Measurements from ENCODE around the gene AMPH.

DNA sequence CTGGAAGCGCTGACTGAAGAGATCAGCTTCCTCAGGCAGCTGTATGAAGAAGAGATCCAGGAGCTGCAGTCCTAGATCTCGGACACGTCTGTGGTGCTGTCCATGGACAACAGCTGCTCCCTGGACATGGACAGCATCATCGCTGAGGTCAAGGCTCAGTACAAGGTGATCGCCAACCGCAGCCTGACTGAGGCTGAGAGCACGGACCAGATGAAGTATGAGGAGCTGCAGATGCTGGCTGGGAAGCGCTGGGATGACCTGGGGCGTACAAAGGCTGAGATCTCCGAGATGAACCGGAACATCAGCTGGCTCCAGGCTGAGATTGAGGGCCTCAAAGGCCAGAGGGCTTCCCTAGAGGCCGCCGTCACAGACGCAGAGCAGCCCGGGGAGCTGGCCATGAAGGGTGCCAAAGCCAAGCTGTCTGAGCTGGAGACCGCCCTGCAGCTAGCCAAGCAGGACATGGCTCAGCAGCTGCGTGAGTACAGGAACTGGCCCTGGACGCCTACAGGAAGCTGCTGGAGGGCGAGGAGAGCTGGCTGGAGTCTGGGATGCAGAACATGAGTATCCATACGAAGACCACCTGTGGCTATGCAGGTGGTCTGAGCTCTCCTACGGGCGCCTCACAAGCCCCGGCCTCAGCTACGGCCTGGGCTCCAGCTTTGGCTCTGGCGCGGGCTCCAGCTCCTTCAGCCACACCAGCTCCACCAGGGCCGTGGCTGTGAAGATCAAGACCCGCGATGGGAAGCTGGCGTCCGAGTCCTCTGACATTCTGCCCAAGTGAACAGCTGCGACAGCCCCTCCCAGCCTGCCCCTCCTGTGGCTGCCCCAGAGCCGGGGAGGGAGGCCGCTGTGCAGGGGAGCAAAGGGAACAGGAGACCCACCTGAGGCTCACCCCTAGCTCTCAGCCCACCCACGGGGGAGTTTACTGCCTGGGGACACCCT, 24.9 kb upstream of the AMPH start:
- TF ChIP-seq, protein P1, sequence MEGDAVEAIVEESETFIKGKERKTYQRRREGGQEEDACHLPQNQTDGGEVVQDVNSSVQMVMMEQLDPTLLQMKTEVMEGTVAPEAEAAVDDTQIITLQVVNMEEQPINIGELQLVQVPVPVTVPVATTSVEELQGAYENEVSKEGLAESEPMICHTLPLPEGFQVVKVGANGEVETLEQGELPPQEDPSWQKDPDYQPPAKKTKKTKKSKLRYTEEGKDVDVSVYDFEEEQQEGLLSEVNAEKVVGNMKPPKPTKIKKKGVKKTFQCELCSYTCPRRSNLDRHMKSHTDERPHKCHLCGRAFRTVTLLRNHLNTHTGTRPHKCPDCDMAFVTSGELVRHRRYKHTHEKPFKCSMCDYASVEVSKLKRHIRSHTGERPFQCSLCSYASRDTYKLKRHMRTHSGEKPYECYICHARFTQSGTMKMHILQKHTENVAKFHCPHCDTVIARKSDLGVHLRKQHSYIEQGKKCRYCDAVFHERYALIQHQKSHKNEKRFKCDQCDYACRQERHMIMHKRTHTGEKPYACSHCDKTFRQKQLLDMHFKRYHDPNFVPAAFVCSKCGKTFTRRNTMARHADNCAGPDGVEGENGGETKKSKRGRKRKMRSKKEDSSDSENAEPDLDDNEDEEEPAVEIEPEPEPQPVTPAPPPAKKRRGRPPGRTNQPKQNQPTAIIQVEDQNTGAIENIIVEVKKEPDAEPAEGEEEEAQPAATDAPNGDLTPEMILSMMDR (IDR thresholded peaks at IDR 0.05; ENCODE audit: low read depth, low read length): no peak
- no peak for TF ChIP-seq EZH2phosphoT487 (IDR thresholded peaks at IDR 0.05; ENCODE audit: low read depth)
